IMR-90 (cell line): ENCODE results near the gene HOXB6. TPM values are rescaled to one million over a fixed set of nuclear protein-coding genes. Genes with fewer than 3 reads are reported as not detected.
A peak's percentile ranks its signal among the peaks of the same experiment; 100 is the strongest.

Experiments used
- ATAC-seq: fragments of 200-7000 bp; cut with Tn5 transposase; 2 replicates; pipeline ENCODE4 v1.9.1; 2020; ENCODE audit warnings: low read depth, mild to moderate bottlenecking, moderate library complexity
- BruUV-seq: library from RNA; stranded (reverse); fragments of 400-500 nt; replicated peaks from 2 replicates; lab custom pipeline; 2021; lab: Mats Ljungman, UMichigan
- CTCF ChIA-PET: fragments of 300-600 bp; formaldehyde crosslinking; extraction: SDS; loops from one replicate; lab custom pipeline; 2021; ENCODE audit warnings: antibody characterized with exemption; lab: Yijun Ruan, JAX
- POLR2A ChIA-PET: fragments of 300-600 bp; sonication (Branson Sonifier 250); formaldehyde crosslinking; loops from one replicate; lab custom pipeline; 2022; ENCODE audit warnings: antibody characterized with exemption; ENCODE audit not compliant: unreplicated experiment; lab: Charles Lee
- DNase-seq: peaks from one replicate; pipeline ENCODE4 v3.0.0; 2013
- H2AFZ ChIP-seq: replicated peaks from 2 replicates; pipeline ENCODE3; 2013; ENCODE audit warnings: low read length, mild to moderate bottlenecking; ENCODE audit not compliant: poor library complexity
- H2AK5ac ChIP-seq: 2 replicates; pipeline ENCODE4 v1.6.1; 2013; ENCODE audit warnings: low read depth, low read length, inconsistent platforms
- H2AK9ac ChIP-seq: replicated peaks from 2 replicates; pipeline ENCODE3; 2013; ENCODE audit warnings: mild to moderate bottlenecking, low read depth, low read length, moderate library complexity; ENCODE audit not compliant: poor library complexity
- H2BK120ac ChIP-seq: 2 replicates; pipeline ENCODE4 v1.6.1; 2013; ENCODE audit warnings: low read depth, low read length, inconsistent platforms
- H2BK15ac ChIP-seq: 3 replicates; pipeline ENCODE4 v1.6.1; 2013; ENCODE audit warnings: low read depth, low read length, inconsistent platforms
- H2BK20ac ChIP-seq: 2 replicates; pipeline ENCODE4 v1.6.1; 2013; ENCODE audit warnings: low read depth, mild to moderate bottlenecking, inconsistent platforms, low read length, moderate library complexity
- H2BK5ac ChIP-seq: 2 replicates; pipeline ENCODE4 v1.6.1; 2013; ENCODE audit warnings: mild to moderate bottlenecking, low read depth, low read length, inconsistent platforms; ENCODE audit not compliant: poor library complexity, severe bottlenecking
- H3K14ac ChIP-seq: replicated peaks from 2 replicates; pipeline ENCODE4 v1.6.1; 2013; ENCODE audit warnings: low read depth, low read length, inconsistent platforms
- H3K18ac ChIP-seq: 2 replicates; pipeline ENCODE4 v1.6.1; 2013; ENCODE audit warnings: low read depth, low read length, control low read depth
- H3K23ac ChIP-seq: 2 replicates; pipeline ENCODE4 v1.6.1; 2013; ENCODE audit warnings: low read depth, low read length, inconsistent platforms
- H3K27ac ChIP-seq: 2 replicates; pipeline ENCODE4 v1.5.1; 2013; ENCODE audit warnings: mild to moderate bottlenecking, control low read depth, low read length; ENCODE audit not compliant: insufficient read depth
- H3K27me3 ChIP-seq: 2 replicates; pipeline ENCODE4 v1.6.1; 2013; ENCODE audit warnings: low read length; ENCODE audit not compliant: control insufficient read depth, insufficient read depth
- H3K36me3 ChIP-seq: 2 replicates; pipeline ENCODE4 v1.6.1; 2013; ENCODE audit warnings: low read length, mixed read lengths; ENCODE audit not compliant: control insufficient read depth, insufficient read depth
- H3K4ac ChIP-seq: 2 replicates; pipeline ENCODE4 v1.6.1; 2013; ENCODE audit warnings: low read depth, low read length, inconsistent platforms
- H3K4me1 ChIP-seq: 2 replicates; pipeline ENCODE4 v1.6.1; 2013; ENCODE audit warnings: low read length, mixed read lengths; ENCODE audit not compliant: control insufficient read depth, insufficient read depth
- H3K4me2 ChIP-seq: 2 replicates; pipeline ENCODE4 v1.6.1; 2013; ENCODE audit warnings: low read depth, mild to moderate bottlenecking, control low read depth, low read length, moderate library complexity
- H3K4me3 ChIP-seq: 2 replicates; pipeline ENCODE4 v1.5.1; 2013; ENCODE audit warnings: low read depth, mild to moderate bottlenecking, control low read depth, low read length, moderate library complexity; ENCODE audit not compliant: insufficient read depth
- H3K56ac ChIP-seq: 2 replicates; pipeline ENCODE4 v1.6.1; 2013; ENCODE audit warnings: low read length, inconsistent platforms; ENCODE audit not compliant: insufficient read depth; ENCODE audit errors: extremely low read depth
- H3K79me1 ChIP-seq, 2 experiments: 2 replicates each; pipeline ENCODE4 v1.6.1; 2013; ENCODE audit warnings: low read length in 2 of 2, inconsistent platforms in 1 of 2, low read depth in 1 of 2
- H3K9ac ChIP-seq: 2 replicates; pipeline ENCODE4 v1.6.1; 2013; ENCODE audit warnings: low read depth, low read length, control low read depth
- H3K9me1 ChIP-seq: 2 replicates; pipeline ENCODE4 v1.6.1; 2013; ENCODE audit warnings: low read length, inconsistent platforms; ENCODE audit not compliant: insufficient read depth
- H3K9me3 ChIP-seq: 2 replicates; pipeline ENCODE4 v1.6.1; 2013; ENCODE audit warnings: low read length; ENCODE audit not compliant: control insufficient read depth, insufficient read depth
- H4K20me1 ChIP-seq: 2 replicates; pipeline ENCODE4 v1.6.1; 2013; ENCODE audit warnings: low read length, inconsistent platforms; ENCODE audit not compliant: insufficient read depth
- H4K5ac ChIP-seq: 2 replicates; pipeline ENCODE4 v1.6.1; 2013; ENCODE audit warnings: mild to moderate bottlenecking, low read depth, low read length, control low read depth
- H4K8ac ChIP-seq, 2 experiments: 2 replicates each; pipeline ENCODE4 v1.6.1; 2013; ENCODE audit warnings: low read depth in 2 of 2, low read length in 2 of 2, control low read depth in 1 of 2, inconsistent platforms in 1 of 2
- H4K91ac ChIP-seq: 2 replicates; pipeline ENCODE4 v1.6.1; 2013; ENCODE audit warnings: low read depth, low read length, inconsistent platforms; ENCODE audit not compliant: insufficient read depth
- MAZ ChIP-seq: IDR thresholded peaks from 2 replicates; pipeline ENCODE4 v1.6.1; 2012; ENCODE audit warnings: low read depth, mild to moderate bottlenecking, low read length, improper control_type of control experiment, moderate library complexity, borderline replicate concordance
- MXI1 ChIP-seq: IDR thresholded peaks from 2 replicates; pipeline ENCODE4 v1.6.1; 2012; ENCODE audit warnings: low read depth, mild to moderate bottlenecking, low read length, moderate library complexity, borderline replicate concordance
- POLR2A ChIP-seq: IDR thresholded peaks from 2 replicates; pipeline ENCODE4 v1.6.1; 2012; ENCODE audit warnings: mild to moderate bottlenecking, low read depth, low read length
- WGBS, 2 experiments: methylation state at CpG; one replicate each; pipeline versions ENCODE4 v1.1.5 to v1.1.7; 2013; ENCODE audit warnings: missing lambda C conversion rate in 2 of 2; ENCODE audit not compliant: insufficient read length in 1 of 2; ENCODE audit errors: extremely low coverage in 2 of 2; 5-methylcytosine and 5-hydroxymethylcytosine counted together
- dilution Hi-C: fragments of 300-500 bp; cut with HindIII; formaldehyde crosslinking; loops from one replicate; pipeline ENCODE4 v1.14.3; 2018; ENCODE audit warnings: low sequenced_read_pairs; ENCODE audit not compliant: unreplicated experiment
- in situ Hi-C: fragments of 300-500 bp; cut with MboI; formaldehyde crosslinking; loops from 3 replicates; pipeline ENCODE4 v1.14.3; 2019; ENCODE audit warnings: low sequenced_read_pairs, inconsistent platforms, mixed read lengths
- intact Hi-C: fragments of 100-400 bp; cut with micrococcal nuclease; formaldehyde crosslinking; loops from 2 replicates; pipeline ENCODE4 v1.10.0; 2022
- polyA plus RNA-seq, 3 experiments: library from polyadenylated mRNA; depleted of rRNA; stranded (reverse); fragments of >200 nt; gene quantifications; 2 replicates each; pipeline ENCODE4 v1.2.3, GENCODE V29; 2012; ENCODE audit warnings: low replicate concordance in 1 of 3
- total RNA-seq: library from RNA; depleted of rRNA; stranded (reverse); fragments of >200 nt; gene quantifications from 2 replicates; pipeline ENCODE4 v1.2.3, GENCODE V29; 2012

HOXB6 gene
- total and polyA plus RNA-seq, 2 of the 4 experiments (the other 2 are of a cell fraction): 11.1 to 42.2 TPM

DNA sequence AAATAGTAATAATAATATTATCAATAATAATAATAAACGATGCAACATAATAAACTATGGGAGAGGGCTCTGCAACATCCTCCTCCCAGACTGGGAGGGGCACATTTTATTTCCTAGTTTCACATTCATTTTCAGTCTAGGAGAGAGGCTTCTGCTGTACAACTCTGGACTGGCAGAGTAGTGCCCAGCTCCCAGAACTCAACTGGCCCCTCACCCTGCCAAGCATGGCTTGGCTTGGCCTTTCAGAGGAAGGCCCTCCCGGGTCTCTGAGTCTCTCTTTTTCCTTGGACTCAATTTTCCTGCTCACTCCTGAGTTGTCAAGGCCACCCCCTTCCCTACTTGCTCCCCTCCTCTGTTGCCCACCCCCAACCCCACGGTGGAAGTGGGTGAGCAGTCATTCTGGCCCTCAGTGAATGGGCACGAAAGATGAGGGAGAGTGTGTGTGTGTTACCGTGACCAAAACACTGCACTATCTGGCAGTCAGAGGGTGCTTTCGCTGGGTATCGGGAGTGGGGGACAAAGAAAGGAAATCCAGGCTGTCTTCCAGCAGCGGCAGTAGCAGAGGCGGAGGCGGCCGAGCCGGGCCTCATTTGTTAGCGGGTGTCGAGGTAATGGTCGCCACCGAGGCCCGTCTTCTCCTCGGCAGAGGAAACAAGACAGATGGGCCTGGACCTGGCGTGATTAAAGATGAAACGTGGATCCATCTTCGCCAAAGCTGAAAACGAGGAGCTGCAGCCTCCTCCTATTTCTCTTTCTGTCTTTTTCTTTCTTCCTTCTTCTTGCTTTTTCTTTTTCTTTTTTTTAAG is 28.9 kb downstream of the HOXB6 start:
- Histone ChIP-seq H3K27ac (peak overlapping the region; percentile 99), H2AK5ac (peak overlapping the region; percentile 98), H2BK120ac (peak overlapping the region; percentile 93), H3K14ac (peak overlapping the region; percentile 100), H4K91ac (peak overlapping the region; percentile 98), H4K5ac (peak overlapping the region; percentile 97), H3K9ac (peak overlapping the region; percentile 96), H3K4me3 (peak overlapping the region; percentile 40), H3K4me2 (peak overlapping the region; percentile 96), H3K23ac (peak overlapping the region; percentile 99), H4K20me1 (peaks cover 5% of the 10 kb centered on the region), H3K79me1 (no peaks in the 10 kb centered on the region), H3K4ac (peak overlapping the region; percentile 99), H3K18ac (peak overlapping the region; percentile 99), H2BK20ac (peak overlapping the region; percentile 78), H3K9me1 (no peaks in the 10 kb centered on the region), H2BK5ac (peak overlapping the region; percentile 99), H3K27me3 (no peaks in the 10 kb centered on the region), H4K8ac (peak overlapping the region; percentile 61 to 96), H2AFZ (peak overlapping the region; percentile 44), H3K56ac (peak overlapping the region; percentile 91), H3K4me1 (peaks cover 20% of the 10 kb centered on the region), H3K9me3 (no peaks in the 10 kb centered on the region), H2AK9ac (peak overlapping the region; percentile 65), H3K36me3 (peaks cover 48% of the 10 kb centered on the region), H2BK15ac (peak overlapping the region; percentile 71; the same call in 2 of the 3 replicates)
- no TSS peak for BruUV-seq
- DNase-seq (peak; percentile 67), ATAC-seq (no peak)
- dilution Hi-C loops: no loop called here
- intact Hi-C loops: loop anchor here (2.0 kb wide), 1 partner anchor 21 kb away; no protein-coding TSS in a partner anchor
- in situ Hi-C loops: no loop called here
- 0% methylated on average over 1 of the region's 22 CpGs; no CpG with 5 or more reads in 1 of the 2 experiments for WGBS, 2 experiments
- CTCF ChIA-PET: interaction anchor here (0.6 kb wide), 1 partner anchor 1456 kb away, joined by 3 read pairs; no protein-coding TSS in a partner anchor
- POLR2A ChIA-PET: interaction anchor here (1.0 to 1.1 kb wide), 2 partner anchors 12 to 29 kb away, joined by 4 to 5 read pairs; no protein-coding TSS in a partner anchor
- TF ChIP-seq MAZ (peak; percentile 25; the same call in 1 of the 2 replicates), MXI1 (no peak), POLR2A (0 out of 2 replicates have a peak, but pooled peaks have one; percentile 27)
